ENCODE data around the gene CREB1. TPM values are rescaled to one million over a fixed set of nuclear protein-coding genes. Genes with fewer than 3 reads are reported as not detected.

The CREB1 gene
- total and polyA plus RNA-seq, 12 donors = 4.6 to 62.2 (median 45.7) TPM

DNA sequence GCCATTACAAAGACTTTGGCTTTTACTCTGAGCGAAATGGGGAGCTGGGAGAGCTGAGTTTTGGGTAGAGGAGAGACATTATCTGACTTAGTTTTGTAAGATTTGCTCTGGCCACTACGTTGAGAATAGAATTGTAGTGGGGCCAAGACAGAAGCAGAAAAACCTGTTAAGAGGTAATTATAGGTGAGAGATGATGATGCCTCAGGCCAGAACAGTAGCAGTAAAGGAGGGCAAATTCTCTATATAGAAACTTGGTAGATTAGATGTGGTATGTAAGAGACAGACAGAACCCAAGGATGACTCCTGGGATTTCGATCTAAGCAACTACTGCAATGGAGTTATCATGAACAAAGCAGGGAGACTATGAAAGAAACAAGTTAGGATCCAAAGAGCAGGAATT, 17.4 kb upstream of the CREB1 start:
- ATAC-seq = no peak
- H3K4me1 ChIP-seq = peaks cover 0 to 15% (median 0%) of the 10 kb centered on the region in 9 donors

DNA sequence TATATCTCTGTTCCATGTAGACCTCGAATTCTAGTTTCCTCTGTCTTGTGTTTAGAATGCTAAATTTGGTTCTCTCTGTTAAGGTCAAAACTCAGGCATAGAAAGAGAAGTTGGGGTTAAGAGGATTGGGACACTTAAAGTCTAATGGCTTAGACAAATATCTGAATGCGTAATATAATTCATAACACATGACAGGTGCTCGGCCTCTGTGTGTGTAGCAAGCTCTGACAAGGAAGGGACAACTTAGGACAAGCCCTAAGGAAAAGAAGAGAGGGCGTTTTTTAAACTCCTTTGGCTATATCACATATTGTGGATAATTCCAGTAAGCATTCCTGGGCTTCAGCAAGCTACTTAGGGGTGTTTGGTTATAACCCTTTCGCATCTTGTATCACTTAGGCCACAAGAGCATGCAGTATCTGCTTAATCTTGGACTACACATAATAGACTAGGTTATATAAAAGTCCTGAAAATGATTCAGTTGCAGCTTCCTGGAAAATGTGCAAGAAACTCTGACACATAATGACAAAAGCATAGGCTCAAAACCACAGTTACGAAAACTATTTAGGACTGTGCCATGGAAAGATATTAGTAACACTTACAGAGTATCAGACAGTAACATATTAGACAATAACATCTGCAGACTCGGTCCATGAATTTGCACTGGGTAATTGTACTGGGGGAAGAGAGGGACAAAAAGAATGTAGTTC, 16.1 kb upstream of the CREB1 start:
- H3K27ac ChIP-seq = peak overlapping the region in 1 of 10 donors; percentile 60
- no peak for DNase-seq
- no peak overlapping the region for H3K4me3 ChIP-seq
- no peaks in the 10 kb centered on the region for H3K36me3 ChIP-seq
- H3K4me1 ChIP-seq = peaks cover 0 to 15% (median 0%) of the 10 kb centered on the region in 9 donors
- no peaks in the 10 kb centered on the region for H3K9me3 ChIP-seq
- WGBS, 2 donors = 81 to 83% methylated on average over 7 of the region's 7 CpGs
- H3K27me3 ChIP-seq = no peaks in the 10 kb centered on the region
- TF ChIP-seq, protein P1, sequence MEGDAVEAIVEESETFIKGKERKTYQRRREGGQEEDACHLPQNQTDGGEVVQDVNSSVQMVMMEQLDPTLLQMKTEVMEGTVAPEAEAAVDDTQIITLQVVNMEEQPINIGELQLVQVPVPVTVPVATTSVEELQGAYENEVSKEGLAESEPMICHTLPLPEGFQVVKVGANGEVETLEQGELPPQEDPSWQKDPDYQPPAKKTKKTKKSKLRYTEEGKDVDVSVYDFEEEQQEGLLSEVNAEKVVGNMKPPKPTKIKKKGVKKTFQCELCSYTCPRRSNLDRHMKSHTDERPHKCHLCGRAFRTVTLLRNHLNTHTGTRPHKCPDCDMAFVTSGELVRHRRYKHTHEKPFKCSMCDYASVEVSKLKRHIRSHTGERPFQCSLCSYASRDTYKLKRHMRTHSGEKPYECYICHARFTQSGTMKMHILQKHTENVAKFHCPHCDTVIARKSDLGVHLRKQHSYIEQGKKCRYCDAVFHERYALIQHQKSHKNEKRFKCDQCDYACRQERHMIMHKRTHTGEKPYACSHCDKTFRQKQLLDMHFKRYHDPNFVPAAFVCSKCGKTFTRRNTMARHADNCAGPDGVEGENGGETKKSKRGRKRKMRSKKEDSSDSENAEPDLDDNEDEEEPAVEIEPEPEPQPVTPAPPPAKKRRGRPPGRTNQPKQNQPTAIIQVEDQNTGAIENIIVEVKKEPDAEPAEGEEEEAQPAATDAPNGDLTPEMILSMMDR (IDR thresholded peaks at IDR 0.05) = no peak
- intact Hi-C loops (cut with DNase I) = no loop called here
- peak in 5 of 8 donors; percentile 22 to 74 (median 46) for ATAC-seq

More for the DNA sequence above, 17.4 kb upstream of the CREB1 start:
- TF ChIP-seq, protein P1 (IDR thresholded peaks at IDR 0.05) = no peak
- WGBS, 2 donors = 88 to 93% methylated on average over 3 of the region's 3 CpGs
- H3K27me3 ChIP-seq = no peaks in the 10 kb centered on the region
- intact Hi-C loops (cut with DNase I) = no loop called here
- no peak overlapping the region for H3K4me3 ChIP-seq
- H3K27ac ChIP-seq = no peak overlapping the region
- H3K9me3 ChIP-seq = peaks cover 0 to 5% (median 0%) of the 10 kb centered on the region in 11 donors
- no peaks in the 10 kb centered on the region for H3K36me3 ChIP-seq
- DNase-seq = no peak

DNA sequence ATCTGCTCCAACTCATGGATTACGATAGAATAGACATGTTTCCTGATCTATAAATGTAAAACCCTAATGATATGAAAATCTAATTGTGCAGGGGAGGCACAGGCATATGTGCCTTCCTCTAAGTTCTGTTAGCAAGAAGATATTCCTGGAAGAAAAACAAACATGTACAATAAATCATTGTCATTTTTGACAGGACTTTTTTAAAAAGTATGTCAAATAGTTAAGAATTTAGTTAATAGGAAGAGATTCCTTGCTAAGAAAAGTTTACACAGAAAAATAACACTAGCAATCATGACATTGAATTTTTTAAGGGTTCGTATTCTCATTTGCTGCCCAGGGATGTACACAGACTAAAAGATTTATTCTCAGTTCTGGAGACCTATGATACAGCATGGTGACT, 15.3 kb upstream of the CREB1 start:
- Histone ChIP-seq H3K27ac (peak overlapping the region in 1 of 10 donors; percentile 60), H3K9me3 (peaks cover 0 to 5% (median 0%) of the 10 kb centered on the region in 11 donors), H3K4me1 (peaks cover 0 to 15% (median 0%) of the 10 kb centered on the region in 9 donors), H3K36me3 (no peaks in the 10 kb centered on the region), H3K4me3 (no peak overlapping the region), H3K27me3 (no peaks in the 10 kb centered on the region)
- ATAC-seq (no peak), DNase-seq (no peak)
- intact Hi-C loops (cut with DNase I) = no loop called here
- TF ChIP-seq, protein P1 (IDR thresholded peaks at IDR 0.05) = no peak
- 83 to 91% methylated on average over 2 of the region's 2 CpGs for WGBS, 2 donors

DNA sequence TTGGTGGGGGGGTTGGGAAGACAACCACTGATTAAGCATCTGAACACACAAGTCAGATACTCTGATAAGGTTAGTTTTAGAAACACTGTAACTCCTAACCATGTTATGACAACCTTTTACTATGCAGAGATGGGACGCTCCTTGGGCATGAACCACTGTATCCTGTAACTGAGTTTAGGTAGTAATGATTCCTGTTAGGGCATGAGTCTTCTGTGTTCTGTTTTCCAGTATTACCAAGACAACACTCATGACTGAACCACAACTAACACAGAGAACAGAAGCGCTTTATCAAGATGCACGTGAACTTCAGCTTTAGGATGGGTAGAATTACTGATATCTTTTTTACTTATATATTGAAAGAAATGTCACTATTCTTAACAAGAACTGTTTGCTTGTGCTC, 14.1 kb upstream of the CREB1 start:
- no peak for ATAC-seq
- Histone ChIP-seq H3K9me3 (peaks cover 0 to 5% (median 0%) of the 10 kb centered on the region in 11 donors), H3K4me3 (no peak overlapping the region), H3K27me3 (no peaks in the 10 kb centered on the region), H3K4me1 (peaks cover 0 to 15% (median 0%) of the 10 kb centered on the region in 9 donors), H3K36me3 (no peaks in the 10 kb centered on the region), H3K27ac (no peak overlapping the region)
- TF ChIP-seq, protein P1 (IDR thresholded peaks at IDR 0.05) = no peak
- intact Hi-C loops (cut with DNase I) = no loop called here
- WGBS, 2 donors = 85 to 93% methylated on average over 3 of the region's 3 CpGs
- no peak for DNase-seq
